Spleen (tissue), 7 donors: ENCODE data around the gene ETV1.

Experiments
- POLR2A ChIP-seq, 3 donors: fragments of 450-650 bp; IDR thresholded peaks; one replicate each; pipeline ENCODE4 v1.5.1; 2017; ENCODE audit warnings: antibody characterized with exemption in 3 of 3, mild to moderate bottlenecking in 1 of 3
- POLR2AphosphoS5 ChIP-seq, 3 donors: sonication (generic); formaldehyde crosslinking; IDR thresholded peaks; one replicate each; pipeline ENCODE4 v1.5.1; 2017; ENCODE audit warnings: antibody characterized with exemption in 3 of 3
- TF ChIP-seq, protein P1 (sequence below), 11 experiments: fragments of 200-600 bp in 7 of 11; fragments of 450-650 bp in 4 of 11; sonication (generic) in 4 of 11; IDR thresholded peaks in 8 of 11; conservative IDR thresholded peaks in 3 of 11; 1 replicate in 7 of 11; 2 replicates in 4 of 11; pipeline versions ENCODE4 v1.4.0 to v1.8.0; 2016 to 2021; ENCODE audit warnings: antibody characterized with exemption in 11 of 11, inconsistent platforms in 4 of 11, mild to moderate bottlenecking in 1 of 11
- donor health status: DM: no; HTN: no; CAD: no; lungs with moderate emphysema.
- donor health status: DM: no; HTN: no; CAD: no.
- donor health status: DM: no; HTN: no; CAD: no.

DNA sequence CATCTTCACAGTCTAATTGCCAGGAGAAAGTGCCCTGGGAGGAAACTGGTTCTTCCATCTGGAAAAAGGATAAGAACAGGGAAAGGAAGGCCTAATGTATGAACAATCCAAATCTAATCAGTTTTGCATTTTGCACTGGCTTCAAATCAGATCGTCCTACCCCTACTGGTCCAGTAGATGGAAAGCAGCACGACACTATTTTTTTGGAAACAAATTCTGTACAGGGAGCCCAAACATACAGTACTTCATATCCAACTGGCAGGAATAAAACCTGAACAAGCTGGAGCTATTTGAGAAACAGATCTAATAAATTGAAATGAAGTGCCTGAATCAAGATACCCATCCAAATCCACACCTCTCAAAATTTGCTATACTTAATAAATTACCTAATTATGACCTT lies 36.5 kb downstream of the ETV1 start:
- TF ChIP-seq POLR2A (IDR thresholded peaks at IDR 0.05) (no peak), POLR2AphosphoS5 (IDR thresholded peaks at IDR 0.05) (no peak)
- TF ChIP-seq, protein P1, sequence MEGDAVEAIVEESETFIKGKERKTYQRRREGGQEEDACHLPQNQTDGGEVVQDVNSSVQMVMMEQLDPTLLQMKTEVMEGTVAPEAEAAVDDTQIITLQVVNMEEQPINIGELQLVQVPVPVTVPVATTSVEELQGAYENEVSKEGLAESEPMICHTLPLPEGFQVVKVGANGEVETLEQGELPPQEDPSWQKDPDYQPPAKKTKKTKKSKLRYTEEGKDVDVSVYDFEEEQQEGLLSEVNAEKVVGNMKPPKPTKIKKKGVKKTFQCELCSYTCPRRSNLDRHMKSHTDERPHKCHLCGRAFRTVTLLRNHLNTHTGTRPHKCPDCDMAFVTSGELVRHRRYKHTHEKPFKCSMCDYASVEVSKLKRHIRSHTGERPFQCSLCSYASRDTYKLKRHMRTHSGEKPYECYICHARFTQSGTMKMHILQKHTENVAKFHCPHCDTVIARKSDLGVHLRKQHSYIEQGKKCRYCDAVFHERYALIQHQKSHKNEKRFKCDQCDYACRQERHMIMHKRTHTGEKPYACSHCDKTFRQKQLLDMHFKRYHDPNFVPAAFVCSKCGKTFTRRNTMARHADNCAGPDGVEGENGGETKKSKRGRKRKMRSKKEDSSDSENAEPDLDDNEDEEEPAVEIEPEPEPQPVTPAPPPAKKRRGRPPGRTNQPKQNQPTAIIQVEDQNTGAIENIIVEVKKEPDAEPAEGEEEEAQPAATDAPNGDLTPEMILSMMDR (IDR thresholded peaks at IDR 0.05 in 8 of 11, conservative IDR thresholded peaks at IDR 0.05 in 3 of 11) = no peak
